Uterus (tissue), 2 donors: Measurements from ENCODE around the gene LTBP1.

ENCODE experiments used
- CTCF ChIP-seq, 4 experiments: fragments of 200-600 bp in 2 of 4; fragments of 450-650 bp in 2 of 4; sonication (generic) in 2 of 4; IDR thresholded peaks; one replicate each; pipeline ENCODE4 v1.5.1; 2016 to 2019; ENCODE audit warnings: antibody characterized with exemption in 4 of 4, mild to moderate bottlenecking in 2 of 4, moderate library complexity in 1 of 4
- POLR2A ChIP-seq, 2 donors: fragments of 450-650 bp; IDR thresholded peaks; one replicate each; pipeline ENCODE4 v1.6.1; 2016; ENCODE audit warnings: antibody characterized with exemption in 2 of 2, mild to moderate bottlenecking in 1 of 2, moderate library complexity in 1 of 2

DNA sequence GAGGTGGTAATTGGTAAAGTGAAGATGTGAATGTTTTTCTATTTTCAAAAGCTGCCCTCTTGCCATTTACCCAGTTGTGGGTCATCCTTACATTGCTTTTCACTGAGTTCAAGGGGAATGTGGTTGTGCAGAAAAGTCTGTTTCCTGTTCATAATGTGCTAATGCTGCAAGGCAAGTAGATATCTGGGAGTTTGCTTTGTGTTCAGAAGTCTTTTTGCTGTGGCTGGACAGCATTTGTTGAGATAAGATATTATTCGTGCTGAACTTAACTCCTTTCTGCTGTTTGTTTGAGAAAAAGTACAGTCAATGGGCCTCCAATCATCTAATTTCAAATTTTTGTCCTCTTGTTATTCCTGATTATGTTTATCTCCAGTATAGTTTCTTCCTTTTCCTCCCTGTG lies 263.2 kb downstream of the LTBP1 start:
- TF ChIP-seq POLR2A (IDR thresholded peaks at IDR 0.05) (no peak), CTCF (IDR thresholded peaks at IDR 0.05) (no peak)
